UCSD-AML1 (cell line): ENCODE results near the gene PDE5A.
"Not testable (repeated sequence)": the region's sequence is repeated elsewhere in the genome, so short reads cannot be mapped to it uniquely, and the experiment has no call there.

ENCODE experiments used
- DNase-seq: peaks from one replicate; lab custom pipeline; 2025; ENCODE audit not compliant: unreplicated experiment; lab: John Stamatoyannopoulos, UW

Gene PDE5A

DNA sequence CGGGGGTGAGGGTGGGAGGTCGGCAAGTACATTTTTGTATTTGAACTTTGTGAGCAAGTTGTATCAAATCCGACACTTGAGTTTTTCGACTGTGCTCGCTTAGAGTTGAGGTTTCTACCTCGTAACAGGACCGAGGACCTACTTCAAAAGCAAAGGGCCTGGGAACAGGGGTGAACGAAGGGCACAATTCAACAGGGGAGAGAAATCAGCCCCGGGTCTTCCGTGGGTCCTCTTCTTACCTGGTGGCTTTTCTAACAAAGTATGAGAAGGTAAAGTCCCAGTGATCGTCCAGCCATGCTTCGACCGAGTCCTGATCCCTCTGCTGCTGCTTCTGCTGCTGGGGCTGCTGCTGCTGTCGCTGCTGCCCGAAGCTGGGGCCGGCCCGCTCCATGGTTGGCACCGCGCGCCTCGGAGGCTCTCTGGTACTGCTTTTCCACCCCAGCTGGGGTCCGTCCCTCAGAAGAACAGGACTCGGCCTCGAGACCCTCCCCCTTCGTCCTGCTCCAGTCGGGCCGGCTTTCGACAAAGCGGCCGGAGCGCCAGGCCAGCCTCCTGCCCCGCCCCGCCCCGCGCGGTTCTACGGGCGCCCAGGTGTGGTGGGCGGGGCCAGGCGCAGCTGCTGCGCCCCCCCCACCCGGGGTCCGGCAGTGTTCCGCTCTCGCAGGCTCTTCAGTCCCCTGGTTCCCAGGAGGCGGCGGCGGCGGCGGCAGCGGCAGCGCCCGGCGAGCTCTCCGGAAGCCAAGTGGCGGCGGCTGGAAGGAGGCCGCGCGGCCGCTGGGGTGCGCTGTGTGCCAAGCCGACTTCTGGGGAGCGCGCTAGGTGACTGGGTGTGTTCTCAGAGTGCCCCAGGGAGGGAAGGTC lies at the start of gene PDE5A:
PDE5A (minus strand) TSS at position 524 of the 861 bp plus-strand sequence; CDS start at position 391, 133 bp downstream.
- DNase-seq: peak; percentile 81

DNA sequence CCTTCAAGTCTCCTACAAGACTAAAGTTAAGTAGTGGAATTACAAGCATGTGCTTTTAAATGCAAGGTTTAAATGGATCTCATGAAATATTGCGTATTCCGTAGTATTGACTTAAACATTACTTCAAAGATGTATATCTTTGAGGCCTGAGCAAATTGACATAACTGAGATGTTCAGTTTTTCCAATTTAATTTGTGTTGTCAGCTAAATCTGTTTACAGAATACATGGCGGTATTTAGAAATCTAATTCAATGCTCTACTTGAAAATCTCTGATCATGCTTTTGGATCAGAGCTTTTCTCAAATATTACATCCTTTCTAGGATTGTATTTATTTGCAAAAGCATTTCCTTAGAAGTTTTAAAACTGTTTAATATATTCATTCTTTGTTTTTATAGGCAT lies 47.5 kb upstream of the PDE5A start:
- DNase-seq: no peak

DNA sequence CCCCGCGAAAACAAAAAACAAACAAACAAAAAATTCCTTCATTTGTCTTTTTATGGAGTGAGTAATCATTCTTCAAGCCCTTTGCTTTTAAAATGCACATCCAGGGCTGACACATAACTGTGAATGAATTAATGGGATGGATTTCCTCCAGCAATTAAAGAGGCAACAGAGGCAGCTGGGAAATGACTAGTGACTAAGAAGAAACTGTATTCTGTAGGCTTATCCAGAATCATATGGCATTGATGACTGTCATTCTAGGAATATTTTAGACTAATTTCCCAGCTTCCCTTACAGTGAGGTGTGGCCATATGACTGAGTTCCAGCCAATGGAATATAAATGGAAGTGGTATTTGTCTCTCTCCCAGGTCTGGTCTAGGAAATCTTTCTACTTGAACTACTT lies 46.8 kb upstream of the PDE5A start:
- no peak for DNase-seq

DNA sequence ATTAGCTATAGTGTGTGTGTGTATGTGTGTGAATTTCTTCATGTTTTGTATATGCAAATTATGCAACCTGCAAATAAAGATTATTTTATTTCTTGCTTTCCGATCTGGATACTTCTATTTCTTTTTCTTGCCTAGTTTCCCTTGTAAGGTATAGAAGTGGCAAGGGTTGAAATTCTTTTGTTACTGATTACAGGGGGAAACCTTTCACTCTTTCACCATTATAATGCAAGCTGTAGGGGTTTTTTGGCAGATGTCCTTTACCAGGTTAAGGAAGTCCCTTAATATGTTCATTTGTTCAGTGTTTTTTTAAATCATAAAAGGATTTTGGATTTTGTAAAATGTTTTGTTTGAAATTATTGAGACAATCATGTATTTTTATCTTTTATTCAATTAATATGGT lies 44.3 kb upstream of the PDE5A start:
- no peak for DNase-seq

DNA sequence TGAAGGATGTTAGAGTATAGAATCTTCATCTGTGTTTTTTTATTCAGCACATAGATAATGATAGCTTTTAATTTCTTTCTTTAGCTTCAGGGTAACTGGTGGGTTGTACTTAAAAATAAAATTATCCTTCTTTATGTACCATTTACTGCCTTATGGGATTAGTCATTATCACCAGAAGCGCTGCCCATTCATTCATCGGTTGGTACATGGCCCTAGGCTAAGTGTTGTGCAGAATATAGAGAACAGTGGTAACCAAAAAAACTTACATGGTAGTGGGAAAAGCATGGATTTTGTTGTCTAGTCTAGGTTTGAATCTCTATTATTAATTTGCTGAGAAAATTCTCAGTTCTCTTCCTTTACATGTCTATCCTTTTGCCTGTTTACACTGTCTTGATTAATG lies 43.5 kb upstream of the PDE5A start:
- DNase-seq: no peak

GRCh38 chr4:119671205-119671604 lies 42.6 kb upstream of the PDE5A start:
- no peak for DNase-seq

GRCh38 chr4:119667802-119668201 lies 39.2 kb upstream of the PDE5A start:
- DNase-seq: no peak

GRCh38 chr4:119666653-119667091 lies 38.1 kb upstream of the PDE5A start:
- DNase-seq: no peak

DNA sequence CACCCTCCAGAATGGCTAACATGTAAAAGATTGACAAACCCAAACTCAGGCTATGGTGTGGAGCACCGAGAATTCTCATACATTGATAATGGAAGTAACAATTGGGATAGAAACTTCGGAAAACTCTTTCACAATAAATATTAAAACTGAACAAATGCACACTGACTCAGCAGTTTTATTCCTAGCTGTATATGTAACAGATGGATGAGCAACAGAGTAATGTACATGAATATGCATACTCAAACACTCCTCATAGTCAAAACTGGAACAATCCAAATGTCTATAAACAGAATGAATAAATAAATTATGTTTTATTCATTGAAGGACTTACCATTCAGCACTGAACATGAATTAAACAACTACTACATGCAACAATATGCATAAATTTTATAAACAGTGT lies 37.1 kb upstream of the PDE5A start:
- DNase-seq: no peak

GRCh38 chr4:119664168-119664907 lies 35.7 kb upstream of the PDE5A start:
- DNase-seq: no peak

DNA sequence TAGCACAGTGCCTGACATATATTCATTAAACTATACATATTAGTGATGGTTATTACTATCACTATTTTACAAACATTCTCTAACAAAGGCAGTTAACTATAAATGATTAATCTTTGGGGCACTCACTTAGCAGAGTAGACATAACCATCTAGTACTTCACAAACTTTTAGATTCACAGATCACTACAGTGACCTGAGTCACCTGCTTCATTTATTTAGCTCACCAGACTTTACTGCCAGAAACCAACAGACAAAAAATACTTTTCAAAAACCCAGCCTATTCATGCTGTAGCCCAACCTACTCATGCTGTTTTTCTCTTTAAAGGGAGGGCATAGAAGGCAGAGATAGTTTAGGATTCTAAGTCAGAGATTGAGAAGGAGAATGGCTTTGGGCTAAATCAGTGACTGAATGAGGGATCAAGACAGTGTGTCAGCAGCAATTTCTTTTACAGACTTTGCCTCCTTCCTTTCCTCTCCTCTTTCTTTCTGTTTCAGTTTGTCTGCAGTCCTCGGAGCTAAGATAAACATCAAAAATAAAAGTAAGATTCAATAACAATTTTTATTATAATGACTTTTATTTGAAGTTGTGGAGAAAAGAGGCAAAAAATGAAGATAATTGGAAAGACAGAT lies 34.7 kb upstream of the PDE5A start:
- DNase-seq: no peak

DNA sequence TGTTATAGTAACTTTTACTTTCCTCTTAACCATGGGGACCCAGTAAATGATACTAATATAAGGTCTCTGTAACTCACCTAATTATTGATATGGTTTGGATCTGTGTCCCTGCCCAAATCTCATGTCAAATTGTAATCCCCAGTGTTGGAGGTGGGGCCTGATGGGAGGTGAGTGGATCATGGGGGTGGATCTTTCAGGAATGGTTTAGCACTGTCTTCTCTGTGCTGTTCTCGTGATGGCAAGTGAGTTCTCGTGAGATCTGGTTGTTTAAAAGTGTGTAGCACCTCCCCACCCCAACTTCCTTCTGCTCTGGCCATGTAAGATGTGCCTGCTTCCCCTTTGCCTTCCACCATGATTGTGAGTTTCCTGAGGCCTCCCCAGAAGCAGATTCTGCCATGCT lies 34.0 kb upstream of the PDE5A start:
- DNase-seq: not testable (repeated sequence)

GRCh38 chr4:119661231-119661630 lies 32.6 kb upstream of the PDE5A start:
- no peak for DNase-seq

DNA sequence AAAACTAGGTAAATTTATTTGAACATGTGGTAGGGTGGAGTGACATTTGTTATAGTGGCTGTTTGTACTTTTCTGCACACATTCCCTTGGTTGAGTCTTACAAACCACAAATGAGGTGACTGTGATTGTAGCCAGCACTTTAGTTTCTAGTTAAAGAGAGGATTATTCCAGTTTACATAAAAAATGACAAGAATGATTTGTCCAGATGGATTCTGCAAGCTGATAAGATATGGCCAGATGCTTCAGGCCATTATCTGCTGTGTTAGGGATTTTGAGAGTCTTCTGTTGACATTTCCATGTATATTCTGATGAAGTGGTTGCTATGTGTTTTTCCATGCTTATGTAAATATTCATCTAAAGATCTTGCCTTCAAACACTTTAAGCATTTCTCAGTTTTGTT lies 31.0 kb upstream of the PDE5A start:
- no peak for DNase-seq

DNA sequence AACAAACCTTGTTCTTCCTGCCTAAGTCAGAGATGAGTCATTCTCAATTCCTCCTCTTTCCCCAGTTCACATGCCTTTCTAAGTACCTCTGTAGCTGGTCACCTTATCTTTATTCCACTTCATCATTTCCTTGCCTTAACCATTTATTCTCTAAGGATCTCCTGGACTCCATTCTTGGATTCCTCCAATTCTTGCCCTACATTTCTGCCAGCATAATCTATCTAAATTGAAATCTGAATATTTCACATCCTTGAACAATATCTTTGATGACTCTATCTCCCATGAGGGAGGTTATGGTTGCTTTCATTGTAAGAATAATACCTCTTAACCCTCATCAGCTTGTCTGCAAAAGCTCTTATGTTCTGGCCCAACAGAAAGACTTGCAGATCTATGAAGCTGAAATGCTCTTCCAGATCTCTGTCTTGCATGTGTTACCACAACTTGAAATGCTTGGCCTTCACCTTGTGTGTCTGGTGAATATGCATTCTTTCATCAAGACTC lies 28.6 kb upstream of the PDE5A start:
- DNase-seq: no peak

GRCh38 chr4:119656342-119656741 lies 27.7 kb upstream of the PDE5A start:
- no peak for DNase-seq

- no peak for DNase-seq
Observed at GRCh38 chr4:119655111-119655837, 26.7 kb upstream of the PDE5A start.

- no peak for DNase-seq
Observed at GRCh38 chr4:119653990-119654389, 25.4 kb upstream of the PDE5A start.

GRCh38 chr4:119652998-119653397 lies 24.4 kb upstream of the PDE5A start:
- DNase-seq: no peak

DNA sequence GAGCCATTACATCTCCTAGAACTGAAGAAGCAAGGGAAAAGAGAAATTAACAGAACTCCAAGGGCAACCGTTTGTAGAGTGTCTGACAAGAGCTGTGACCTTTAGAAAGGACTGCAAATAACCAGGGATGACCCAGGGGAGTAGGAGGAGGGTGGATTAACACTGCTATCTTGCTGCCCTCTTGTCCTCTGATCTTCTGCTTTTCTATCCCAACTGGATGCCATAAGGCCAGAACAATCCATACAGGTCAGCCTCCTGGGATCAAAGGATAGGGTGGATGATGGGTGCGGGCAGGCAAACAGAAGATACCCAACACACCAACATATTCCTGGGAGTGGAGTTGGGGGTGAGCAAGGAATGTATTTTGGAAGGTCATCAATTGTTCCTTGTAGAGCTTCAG lies 19.8 kb upstream of the PDE5A start:
- no peak for DNase-seq

DNA sequence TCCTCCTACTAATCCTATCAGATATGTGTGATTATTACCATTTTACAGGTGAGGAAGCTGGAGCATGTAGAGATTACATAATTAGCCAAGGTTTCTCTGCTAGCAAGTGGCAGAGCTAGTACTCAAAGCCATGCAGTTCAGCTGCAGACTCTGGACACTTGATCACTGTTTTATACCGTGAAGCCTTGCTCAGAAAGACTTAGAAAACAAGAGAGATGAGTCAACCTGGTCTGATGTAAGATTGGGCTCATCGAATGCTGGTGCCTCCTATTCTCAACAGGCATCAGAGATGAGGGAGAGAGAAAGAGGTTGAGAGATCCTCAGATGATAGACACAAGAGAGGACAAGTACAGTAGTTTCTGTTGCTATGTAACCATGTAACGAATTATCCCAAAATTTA lies 19.0 kb upstream of the PDE5A start:
- no peak for DNase-seq
